GM12801 (cell line): Measurements from ENCODE around the gene JARID2.

Experiments used
- CTCF ChIP-seq: IDR thresholded peaks from one replicate; pipeline ENCODE4 v1.5.1; 2011; ENCODE audit warnings: control low read depth; ENCODE audit not compliant: insufficient read length; ENCODE audit errors: extremely low read depth

The JARID2 gene

GRCh38 chr6:15547400-15547799, 301.5 kb downstream of the JARID2 start:
- no peak for TF ChIP-seq CTCF

GRCh38 chr6:15549371-15549770, 303.5 kb downstream of the JARID2 start:
- no peak for TF ChIP-seq CTCF

- no peak for TF ChIP-seq CTCF
These were observed 304.8 kb downstream of the JARID2 start for GRCh38 chr6:15550546-15551123.

GRCh38 chr6:15551262-15551661, 305.4 kb downstream of the JARID2 start:
- no peak for TF ChIP-seq CTCF

GRCh38 chr6:15551798-15552197, 305.9 kb downstream of the JARID2 start:
- no peak for TF ChIP-seq CTCF

GRCh38 chr6:15553031-15553430, 307.2 kb downstream of the JARID2 start:
- no peak for TF ChIP-seq CTCF

- no peak for TF ChIP-seq CTCF
These were observed 307.9 kb downstream of the JARID2 start for GRCh38 chr6:15553736-15554294.
